WTC11 (cell line): ENCODE results near the gene VASN. TPM values are rescaled to one million over a fixed set of nuclear protein-coding genes. Genes with fewer than 3 reads are reported as not detected.

Experiments used
- ATAC-seq: fragments of 200-7000 bp; cut with Tn5 transposase; 2 replicates; pipeline ENCODE4 v1.10.0; 2021; ENCODE audit warnings: mild to moderate bottlenecking, moderate library complexity
- CTCF ChIA-PET: fragments of 300-600 bp; sonication (Branson Sonifier 250); formaldehyde crosslinking; loops from one replicate; lab custom pipeline; 2021; ENCODE audit warnings: antibody characterized with exemption; lab: Charles Lee
- POLR2A ChIA-PET: fragments of 350-600 bp; sonication (Branson Sonifier 250); formaldehyde crosslinking; loops from one replicate; lab custom pipeline; 2021; ENCODE audit warnings: antibody characterized with exemption; lab: Charles Lee
- DNase-seq: peaks from one replicate; pipeline ENCODE4 v3.0.0; 2021; ENCODE audit warnings: low spot score
- H3K27ac Mint-ChIP-seq: 2 replicates; pipeline ENCODE4 v1.8.0; 2021; ENCODE audit warnings: mixed read lengths
- H3K27me3 Mint-ChIP-seq: 2 replicates; pipeline ENCODE4 v1.8.0; 2021; ENCODE audit warnings: low read depth, mild to moderate bottlenecking, moderate library complexity, mixed read lengths
- H3K36me3 Mint-ChIP-seq: 2 replicates; pipeline ENCODE4 v1.8.0; 2021; ENCODE audit warnings: mixed read lengths
- H3K4me1 Mint-ChIP-seq: 2 replicates; pipeline ENCODE4 v1.8.0; 2022; ENCODE audit warnings: mixed read lengths
- H3K4me3 Mint-ChIP-seq: 2 replicates; pipeline ENCODE4 v1.8.0; 2021; ENCODE audit warnings: mild to moderate bottlenecking, moderate library complexity, mixed read lengths
- H3K9me3 Mint-ChIP-seq: 2 replicates; pipeline ENCODE4 v1.8.0; 2021; ENCODE audit warnings: mixed read lengths
- CBFB ChIP-seq: sonication (generic); formaldehyde crosslinking; IDR thresholded peaks from 2 replicates; pipeline ENCODE4 v1.8.1; 2022; ENCODE audit warnings: mild to moderate bottlenecking, low read depth, missing genetic modification reagents
- FOXJ3 ChIP-seq: sonication (generic); formaldehyde crosslinking; IDR thresholded peaks from 2 replicates; pipeline ENCODE4 v1.9.0; 2021; ENCODE audit warnings: missing genetic modification reagents, mild to moderate bottlenecking, borderline replicate concordance
- FOXK1 ChIP-seq: sonication (generic); formaldehyde crosslinking; IDR thresholded peaks from 2 replicates; pipeline ENCODE4 v1.8.0; 2022; ENCODE audit warnings: mild to moderate bottlenecking, moderate library complexity, missing genetic modification reagents
- GRHL2 ChIP-seq: fragments of 250-450 bp; sonication (Bioruptor Pico); IDR thresholded peaks from 2 replicates; pipeline ENCODE4 v1.8.0; 2022; ENCODE audit warnings: mild to moderate bottlenecking, moderate library complexity; ENCODE audit not compliant: insufficient replicate concordance, severe bottlenecking
- IRF2 ChIP-seq: sonication (generic); formaldehyde crosslinking; IDR thresholded peaks from 2 replicates; pipeline ENCODE4 v1.8.0; 2022; ENCODE audit warnings: low read depth, missing genetic modification reagents, borderline replicate concordance
- NFATC4 ChIP-seq: fragments of 250-450 bp; sonication (Bioruptor Pico); IDR thresholded peaks from 2 replicates; pipeline ENCODE4 v1.9.0; 2021; ENCODE audit warnings: mild to moderate bottlenecking
- NR3C1 ChIP-seq: sonication (generic); formaldehyde crosslinking; conservative IDR thresholded peaks from 2 replicates; pipeline ENCODE4 v1.8.1; 2023; ENCODE audit warnings: low read depth, mild to moderate bottlenecking, missing genetic modification reagents
- SMAD3 ChIP-seq: sonication (generic); formaldehyde crosslinking; IDR thresholded peaks from 2 replicates; pipeline ENCODE4 v1.8.0; 2022; ENCODE audit warnings: missing genetic modification reagents, mild to moderate bottlenecking, borderline replicate concordance
- SMAD4 ChIP-seq: sonication (generic); formaldehyde crosslinking; IDR thresholded peaks from 2 replicates; pipeline ENCODE4 v1.8.0; 2022; ENCODE audit warnings: mild to moderate bottlenecking, missing genetic modification reagents
- ZNF138 ChIP-seq: sonication (generic); formaldehyde crosslinking; conservative IDR thresholded peaks from 2 replicates; pipeline ENCODE4 v1.8.1; 2022; ENCODE audit warnings: mild to moderate bottlenecking, moderate library complexity, missing genetic modification reagents
- ZNF219 ChIP-seq: sonication (generic); formaldehyde crosslinking; IDR thresholded peaks from 2 replicates; pipeline ENCODE4 v1.8.0; 2023; ENCODE audit warnings: missing genetic modification reagents, mild to moderate bottlenecking, borderline replicate concordance
- ZNF232 ChIP-seq: sonication (generic); formaldehyde crosslinking; IDR thresholded peaks from 2 replicates; pipeline ENCODE4 v1.8.0; 2022; ENCODE audit warnings: mild to moderate bottlenecking, missing genetic modification reagents
- ZNF263 ChIP-seq: sonication (generic); formaldehyde crosslinking; IDR thresholded peaks from 2 replicates; pipeline ENCODE4 v1.8.1; 2022; ENCODE audit warnings: low read depth, mild to moderate bottlenecking, moderate library complexity, missing genetic modification reagents
- total RNA-seq: library from RNA; stranded (reverse); gene quantifications from 3 replicates; pipeline ENCODE4 v1.2.3, GENCODE V29; 2021
- TF ChIP-seq, protein P1 (sequence below): sonication (generic); formaldehyde crosslinking; IDR thresholded peaks from 2 replicates; pipeline ENCODE4 v1.8.1; 2022; ENCODE audit warnings: mild to moderate bottlenecking, moderate library complexity, missing genetic modification reagents
- TF ChIP-seq, protein P2 (sequence below): sonication (generic); formaldehyde crosslinking; IDR thresholded peaks from 2 replicates; pipeline ENCODE4 v1.8.0; 2023; ENCODE audit warnings: missing genetic modification reagents, mild to moderate bottlenecking, borderline replicate concordance
- TF ChIP-seq, protein P3 (sequence below): fragments of 250-450 bp; sonication (Bioruptor Pico); IDR thresholded peaks from 2 replicates; pipeline ENCODE4 v1.9.0; 2021; ENCODE audit warnings: mild to moderate bottlenecking
- TF ChIP-seq, protein P4 (sequence below): sonication (generic); formaldehyde crosslinking; IDR thresholded peaks from 2 replicates; pipeline ENCODE4 v1.8.1; 2023; ENCODE audit warnings: mild to moderate bottlenecking, moderate library complexity, missing genetic modification reagents
- TF ChIP-seq, protein P5 (sequence below): sonication (generic); formaldehyde crosslinking; IDR thresholded peaks from 2 replicates; pipeline ENCODE4 v1.8.1; 2023; ENCODE audit warnings: mild to moderate bottlenecking, missing genetic modification reagents, moderate library complexity
- TF ChIP-seq, protein P6 (sequence below): sonication (generic); formaldehyde crosslinking; conservative IDR thresholded peaks from 2 replicates; pipeline ENCODE4 v1.8.1; 2023; ENCODE audit warnings: mild to moderate bottlenecking, low read depth, missing genetic modification reagents, moderate library complexity
- TF ChIP-seq, protein P7 (sequence below): sonication (generic); formaldehyde crosslinking; IDR thresholded peaks from 2 replicates; pipeline ENCODE4 v1.8.0; 2022; ENCODE audit warnings: mild to moderate bottlenecking, missing genetic modification reagents
- TF ChIP-seq, protein P8 (sequence below): sonication (generic); formaldehyde crosslinking; IDR thresholded peaks from 2 replicates; pipeline ENCODE4 v1.8.1; 2022; ENCODE audit warnings: mild to moderate bottlenecking, missing genetic modification reagents, moderate library complexity, borderline replicate concordance

The VASN gene
- total RNA-seq, 1 experiment from 2014 or later, result 8.0 TPM

DNA sequence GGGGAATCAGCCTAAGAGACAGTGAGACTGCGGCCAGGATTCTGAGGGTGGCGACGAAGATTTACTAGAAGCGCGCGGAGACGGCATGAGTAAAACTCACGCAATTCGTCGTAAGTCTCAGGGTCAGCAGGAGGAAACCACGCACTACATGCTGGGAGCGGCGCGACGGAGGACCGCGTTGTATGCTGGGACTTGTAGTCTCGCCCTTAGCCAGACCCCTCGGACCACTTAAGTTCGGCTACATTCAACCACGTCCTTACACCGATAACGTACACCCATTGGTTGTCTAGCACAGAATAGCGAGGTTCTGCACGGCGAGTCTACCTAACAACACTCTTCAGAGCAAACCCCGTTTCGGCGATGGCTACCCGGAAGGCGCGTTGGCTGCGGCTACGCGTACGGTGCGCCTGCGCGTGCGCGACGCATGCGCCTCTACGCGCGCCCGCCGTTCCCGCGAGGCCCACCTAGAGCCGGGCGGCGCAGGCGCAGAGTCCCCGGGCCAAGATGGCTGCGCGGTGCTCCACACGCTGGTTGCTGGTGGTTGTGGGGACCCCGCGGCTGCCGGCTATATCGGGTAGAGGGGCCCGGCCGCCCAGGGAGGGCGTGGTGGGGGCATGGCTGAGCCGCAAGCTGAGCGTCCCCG lies 53.9 kb downstream of the VASN start, which contains the start of gene DNAJA3:
TSS of gene DNAJA3 (plus strand) at position 491 of the 643 bp plus-strand sequence. CDS start at position 505, 14 bp downstream.
- peak within 1 kb of the TSS; percentile 100 for H3K27ac Mint-ChIP-seq
- H3K4me3 Mint-ChIP-seq, result peak within 1 kb of the TSS; percentile 95
- H3K36me3 Mint-ChIP-seq, result peaks cover 15% of the 10 kb centered on the region
- ATAC-seq, result peak; percentile 92
- H3K27me3 Mint-ChIP-seq, result no peaks in the 10 kb centered on the region
- H3K9me3 Mint-ChIP-seq, result no peaks in the 10 kb centered on the region
- peak; percentile 91 for DNase-seq
- H3K4me1 Mint-ChIP-seq, result peaks cover 18% of the 10 kb centered on the region
- ChIA-PET CTCF (no interaction called here), POLR2A (no interaction called here)
- no peak for TF ChIP-seq FOXJ3 (CRISPR knock-in tag)
- TF ChIP-seq ZNF219 (CRISPR knock-in tag), result no peak
- TF ChIP-seq, protein P1, sequence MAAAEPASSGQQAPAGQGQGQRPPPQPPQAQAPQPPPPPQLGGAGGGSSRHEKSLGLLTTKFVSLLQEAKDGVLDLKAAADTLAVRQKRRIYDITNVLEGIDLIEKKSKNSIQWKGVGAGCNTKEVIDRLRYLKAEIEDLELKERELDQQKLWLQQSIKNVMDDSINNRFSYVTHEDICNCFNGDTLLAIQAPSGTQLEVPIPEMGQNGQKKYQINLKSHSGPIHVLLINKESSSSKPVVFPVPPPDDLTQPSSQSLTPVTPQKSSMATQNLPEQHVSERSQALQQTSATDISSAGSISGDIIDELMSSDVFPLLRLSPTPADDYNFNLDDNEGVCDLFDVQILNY (CRISPR knock-in tag), result peak; percentile 93
- no peak for TF ChIP-seq ZNF138 (CRISPR knock-in tag)
- no peak for TF ChIP-seq GRHL2
- no peak for TF ChIP-seq SMAD4 (CRISPR knock-in tag)
- TF ChIP-seq, protein P2, sequence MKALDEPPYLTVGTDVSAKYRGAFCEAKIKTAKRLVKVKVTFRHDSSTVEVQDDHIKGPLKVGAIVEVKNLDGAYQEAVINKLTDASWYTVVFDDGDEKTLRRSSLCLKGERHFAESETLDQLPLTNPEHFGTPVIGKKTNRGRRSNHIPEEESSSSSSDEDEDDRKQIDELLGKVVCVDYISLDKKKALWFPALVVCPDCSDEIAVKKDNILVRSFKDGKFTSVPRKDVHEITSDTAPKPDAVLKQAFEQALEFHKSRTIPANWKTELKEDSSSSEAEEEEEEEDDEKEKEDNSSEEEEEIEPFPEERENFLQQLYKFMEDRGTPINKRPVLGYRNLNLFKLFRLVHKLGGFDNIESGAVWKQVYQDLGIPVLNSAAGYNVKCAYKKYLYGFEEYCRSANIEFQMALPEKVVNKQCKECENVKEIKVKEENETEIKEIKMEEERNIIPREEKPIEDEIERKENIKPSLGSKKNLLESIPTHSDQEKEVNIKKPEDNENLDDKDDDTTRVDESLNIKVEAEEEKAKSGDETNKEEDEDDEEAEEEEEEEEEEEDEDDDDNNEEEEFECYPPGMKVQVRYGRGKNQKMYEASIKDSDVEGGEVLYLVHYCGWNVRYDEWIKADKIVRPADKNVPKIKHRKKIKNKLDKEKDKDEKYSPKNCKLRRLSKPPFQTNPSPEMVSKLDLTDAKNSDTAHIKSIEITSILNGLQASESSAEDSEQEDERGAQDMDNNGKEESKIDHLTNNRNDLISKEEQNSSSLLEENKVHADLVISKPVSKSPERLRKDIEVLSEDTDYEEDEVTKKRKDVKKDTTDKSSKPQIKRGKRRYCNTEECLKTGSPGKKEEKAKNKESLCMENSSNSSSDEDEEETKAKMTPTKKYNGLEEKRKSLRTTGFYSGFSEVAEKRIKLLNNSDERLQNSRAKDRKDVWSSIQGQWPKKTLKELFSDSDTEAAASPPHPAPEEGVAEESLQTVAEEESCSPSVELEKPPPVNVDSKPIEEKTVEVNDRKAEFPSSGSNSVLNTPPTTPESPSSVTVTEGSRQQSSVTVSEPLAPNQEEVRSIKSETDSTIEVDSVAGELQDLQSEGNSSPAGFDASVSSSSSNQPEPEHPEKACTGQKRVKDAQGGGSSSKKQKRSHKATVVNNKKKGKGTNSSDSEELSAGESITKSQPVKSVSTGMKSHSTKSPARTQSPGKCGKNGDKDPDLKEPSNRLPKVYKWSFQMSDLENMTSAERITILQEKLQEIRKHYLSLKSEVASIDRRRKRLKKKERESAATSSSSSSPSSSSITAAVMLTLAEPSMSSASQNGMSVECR, result no peak; the same call in none of the 2 replicates
- peak; percentile 84 for TF ChIP-seq FOXK1 (CRISPR knock-in tag)
- no peak for TF ChIP-seq CBFB
- no peak for TF ChIP-seq ZNF263 (CRISPR knock-in tag)
- TF ChIP-seq NR3C1, result no peak
- TF ChIP-seq, protein P3, sequence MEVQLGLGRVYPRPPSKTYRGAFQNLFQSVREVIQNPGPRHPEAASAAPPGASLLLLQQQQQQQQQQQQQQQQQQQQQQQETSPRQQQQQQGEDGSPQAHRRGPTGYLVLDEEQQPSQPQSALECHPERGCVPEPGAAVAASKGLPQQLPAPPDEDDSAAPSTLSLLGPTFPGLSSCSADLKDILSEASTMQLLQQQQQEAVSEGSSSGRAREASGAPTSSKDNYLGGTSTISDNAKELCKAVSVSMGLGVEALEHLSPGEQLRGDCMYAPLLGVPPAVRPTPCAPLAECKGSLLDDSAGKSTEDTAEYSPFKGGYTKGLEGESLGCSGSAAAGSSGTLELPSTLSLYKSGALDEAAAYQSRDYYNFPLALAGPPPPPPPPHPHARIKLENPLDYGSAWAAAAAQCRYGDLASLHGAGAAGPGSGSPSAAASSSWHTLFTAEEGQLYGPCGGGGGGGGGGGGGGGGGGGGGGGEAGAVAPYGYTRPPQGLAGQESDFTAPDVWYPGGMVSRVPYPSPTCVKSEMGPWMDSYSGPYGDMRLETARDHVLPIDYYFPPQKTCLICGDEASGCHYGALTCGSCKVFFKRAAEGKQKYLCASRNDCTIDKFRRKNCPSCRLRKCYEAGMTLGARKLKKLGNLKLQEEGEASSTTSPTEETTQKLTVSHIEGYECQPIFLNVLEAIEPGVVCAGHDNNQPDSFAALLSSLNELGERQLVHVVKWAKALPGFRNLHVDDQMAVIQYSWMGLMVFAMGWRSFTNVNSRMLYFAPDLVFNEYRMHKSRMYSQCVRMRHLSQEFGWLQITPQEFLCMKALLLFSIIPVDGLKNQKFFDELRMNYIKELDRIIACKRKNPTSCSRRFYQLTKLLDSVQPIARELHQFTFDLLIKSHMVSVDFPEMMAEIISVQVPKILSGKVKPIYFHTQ (CRISPR knock-in tag), result no peak
- TF ChIP-seq, protein P4, sequence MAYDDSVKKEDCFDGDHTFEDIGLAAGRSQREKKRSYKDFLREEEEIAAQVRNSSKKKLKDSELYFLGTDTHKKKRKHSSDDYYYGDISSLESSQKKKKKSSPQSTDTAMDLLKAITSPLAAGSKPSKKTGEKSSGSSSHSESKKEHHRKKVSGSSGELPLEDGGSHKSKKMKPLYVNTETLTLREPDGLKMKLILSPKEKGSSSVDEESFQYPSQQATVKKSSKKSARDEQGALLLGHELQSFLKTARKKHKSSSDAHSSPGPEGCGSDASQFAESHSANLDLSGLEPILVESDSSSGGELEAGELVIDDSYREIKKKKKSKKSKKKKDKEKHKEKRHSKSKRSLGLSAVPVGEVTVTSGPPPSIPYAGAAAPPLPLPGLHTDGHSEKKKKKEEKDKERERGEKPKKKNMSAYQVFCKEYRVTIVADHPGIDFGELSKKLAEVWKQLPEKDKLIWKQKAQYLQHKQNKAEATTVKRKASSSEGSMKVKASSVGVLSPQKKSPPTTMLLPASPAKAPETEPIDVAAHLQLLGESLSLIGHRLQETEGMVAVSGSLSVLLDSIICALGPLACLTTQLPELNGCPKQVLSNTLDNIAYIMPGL, result peak; percentile 65; the same call in 1 of the 2 replicates
- no peak for TF ChIP-seq ZNF232 (CRISPR knock-in tag)
- TF ChIP-seq, protein P5, sequence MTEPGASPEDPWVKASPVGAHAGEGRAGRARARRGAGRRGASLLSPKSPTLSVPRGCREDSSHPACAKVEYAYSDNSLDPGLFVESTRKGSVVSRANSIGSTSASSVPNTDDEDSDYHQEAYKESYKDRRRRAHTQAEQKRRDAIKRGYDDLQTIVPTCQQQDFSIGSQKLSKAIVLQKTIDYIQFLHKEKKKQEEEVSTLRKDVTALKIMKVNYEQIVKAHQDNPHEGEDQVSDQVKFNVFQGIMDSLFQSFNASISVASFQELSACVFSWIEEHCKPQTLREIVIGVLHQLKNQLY (CRISPR knock-in tag), result no peak
- TF ChIP-seq, protein P6, sequence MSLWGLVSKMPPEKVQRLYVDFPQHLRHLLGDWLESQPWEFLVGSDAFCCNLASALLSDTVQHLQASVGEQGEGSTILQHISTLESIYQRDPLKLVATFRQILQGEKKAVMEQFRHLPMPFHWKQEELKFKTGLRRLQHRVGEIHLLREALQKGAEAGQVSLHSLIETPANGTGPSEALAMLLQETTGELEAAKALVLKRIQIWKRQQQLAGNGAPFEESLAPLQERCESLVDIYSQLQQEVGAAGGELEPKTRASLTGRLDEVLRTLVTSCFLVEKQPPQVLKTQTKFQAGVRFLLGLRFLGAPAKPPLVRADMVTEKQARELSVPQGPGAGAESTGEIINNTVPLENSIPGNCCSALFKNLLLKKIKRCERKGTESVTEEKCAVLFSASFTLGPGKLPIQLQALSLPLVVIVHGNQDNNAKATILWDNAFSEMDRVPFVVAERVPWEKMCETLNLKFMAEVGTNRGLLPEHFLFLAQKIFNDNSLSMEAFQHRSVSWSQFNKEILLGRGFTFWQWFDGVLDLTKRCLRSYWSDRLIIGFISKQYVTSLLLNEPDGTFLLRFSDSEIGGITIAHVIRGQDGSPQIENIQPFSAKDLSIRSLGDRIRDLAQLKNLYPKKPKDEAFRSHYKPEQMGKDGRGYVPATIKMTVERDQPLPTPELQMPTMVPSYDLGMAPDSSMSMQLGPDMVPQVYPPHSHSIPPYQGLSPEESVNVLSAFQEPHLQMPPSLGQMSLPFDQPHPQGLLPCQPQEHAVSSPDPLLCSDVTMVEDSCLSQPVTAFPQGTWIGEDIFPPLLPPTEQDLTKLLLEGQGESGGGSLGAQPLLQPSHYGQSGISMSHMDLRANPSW (CRISPR knock-in tag), result no peak
- TF ChIP-seq, protein P7, sequence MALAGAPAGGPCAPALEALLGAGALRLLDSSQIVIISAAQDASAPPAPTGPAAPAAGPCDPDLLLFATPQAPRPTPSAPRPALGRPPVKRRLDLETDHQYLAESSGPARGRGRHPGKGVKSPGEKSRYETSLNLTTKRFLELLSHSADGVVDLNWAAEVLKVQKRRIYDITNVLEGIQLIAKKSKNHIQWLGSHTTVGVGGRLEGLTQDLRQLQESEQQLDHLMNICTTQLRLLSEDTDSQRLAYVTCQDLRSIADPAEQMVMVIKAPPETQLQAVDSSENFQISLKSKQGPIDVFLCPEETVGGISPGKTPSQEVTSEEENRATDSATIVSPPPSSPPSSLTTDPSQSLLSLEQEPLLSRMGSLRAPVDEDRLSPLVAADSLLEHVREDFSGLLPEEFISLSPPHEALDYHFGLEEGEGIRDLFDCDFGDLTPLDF, result peak; percentile 60; the same call in 1 of the 2 replicates
- no peak for TF ChIP-seq NFATC4
- TF ChIP-seq, protein P8, sequence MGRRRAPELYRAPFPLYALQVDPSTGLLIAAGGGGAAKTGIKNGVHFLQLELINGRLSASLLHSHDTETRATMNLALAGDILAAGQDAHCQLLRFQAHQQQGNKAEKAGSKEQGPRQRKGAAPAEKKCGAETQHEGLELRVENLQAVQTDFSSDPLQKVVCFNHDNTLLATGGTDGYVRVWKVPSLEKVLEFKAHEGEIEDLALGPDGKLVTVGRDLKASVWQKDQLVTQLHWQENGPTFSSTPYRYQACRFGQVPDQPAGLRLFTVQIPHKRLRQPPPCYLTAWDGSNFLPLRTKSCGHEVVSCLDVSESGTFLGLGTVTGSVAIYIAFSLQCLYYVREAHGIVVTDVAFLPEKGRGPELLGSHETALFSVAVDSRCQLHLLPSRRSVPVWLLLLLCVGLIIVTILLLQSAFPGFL (CRISPR knock-in tag), result no peak; the same call in 1 of the 2 replicates
- TF ChIP-seq SMAD3, result no peak
- TF ChIP-seq IRF2 (CRISPR knock-in tag), result no peak
